CD14-positive monocyte (primary cell): ENCODE results near the gene WASHC2C. TPM values are rescaled to one million over a fixed set of nuclear protein-coding genes. Genes with fewer than 3 reads are reported as not detected.
"Not testable (repeated sequence)": the region's sequence is repeated elsewhere in the genome, so short reads cannot be mapped to it uniquely, and the experiment has no call there.

Experiments
- DNase-seq, 3 donors: peaks; one replicate each; pipeline ENCODE4 v3.0.0-alpha.2; 2011 to 2022
- H2AFZ ChIP-seq: 2 replicates; pipeline ENCODE4 v1.6.0; 2012; ENCODE audit warnings: mild to moderate bottlenecking, low read depth, low read length, inconsistent platforms; ENCODE audit not compliant: insufficient read depth, poor library complexity, severe bottlenecking
- H3K27ac ChIP-seq, 2 donors: 1 replicate in 1 of 2; 2 replicates in 1 of 2; pipeline ENCODE4 v1.5.1; 2012 to 2013; ENCODE audit warnings: low read length in 2 of 2, control low read depth in 1 of 2, inconsistent platforms in 1 of 2, low read depth in 1 of 2, mild to moderate bottlenecking in 1 of 2
- H3K27me3 ChIP-seq, 2 donors: one replicate each; pipeline versions ENCODE4 v1.6.0 to v1.6.1; 2011 to 2013; ENCODE audit warnings: low read length in 2 of 2; ENCODE audit not compliant: control insufficient read depth in 2 of 2, insufficient read depth in 2 of 2
- H3K36me3 ChIP-seq, 2 donors: replicated peaks in 1 of 2; 1 replicate in 1 of 2; 2 replicates in 1 of 2; pipeline versions ENCODE4 v1.5.1 to v1.6.1; 2012 to 2013; ENCODE audit warnings: low read length in 2 of 2, control low read depth in 1 of 2, inconsistent platforms in 1 of 2, mild to moderate bottlenecking in 1 of 2; ENCODE audit not compliant: insufficient read depth in 2 of 2, control insufficient read depth in 1 of 2
- H3K4me1 ChIP-seq, 2 donors: 1 replicate in 1 of 2; 2 replicates in 1 of 2; pipeline versions ENCODE4 v1.5.1 to v1.6.1; 2012 to 2013; ENCODE audit warnings: low read length in 2 of 2, control low read depth in 1 of 2, inconsistent platforms in 1 of 2, mild to moderate bottlenecking in 1 of 2, moderate library complexity in 1 of 2; ENCODE audit not compliant: insufficient read depth in 2 of 2, control insufficient read depth in 1 of 2
- H3K4me2 ChIP-seq: replicated peaks from 2 replicates; pipeline ENCODE3; 2012; ENCODE audit warnings: low read length, moderate library complexity, mild to moderate bottlenecking; ENCODE audit not compliant: poor library complexity, severe bottlenecking; ENCODE audit errors: extremely low read depth
- H3K4me3 ChIP-seq, 3 experiments: fragments of 200-600 bp in 1 of 3; sonication (generic) in 1 of 3; replicated peaks in 1 of 3; 1 replicate in 2 of 3; 2 replicates in 1 of 3; pipeline ENCODE4 v1.5.1; 2011 to 2013; ENCODE audit warnings: low read length in 3 of 3, mild to moderate bottlenecking in 3 of 3, control low read depth in 2 of 3, low read depth in 2 of 3, inconsistent platforms in 1 of 3, moderate library complexity in 1 of 3
- H3K79me2 ChIP-seq: 2 replicates; pipeline ENCODE4 v1.6.0; 2012; ENCODE audit warnings: mild to moderate bottlenecking, control low read depth, inconsistent platforms, low read length, moderate library complexity; ENCODE audit not compliant: insufficient read depth
- H3K9ac ChIP-seq: 2 replicates; pipeline ENCODE4 v1.6.0; 2017; ENCODE audit warnings: low read length, mild to moderate bottlenecking; ENCODE audit not compliant: insufficient read depth, poor library complexity, severe bottlenecking
- H3K9me3 ChIP-seq, 2 donors: replicated peaks in 1 of 2; 1 replicate in 1 of 2; 2 replicates in 1 of 2; pipeline versions ENCODE4 v1.5.1 to v1.6.1; 2012 to 2013; ENCODE audit warnings: low read length in 2 of 2, control low read depth in 1 of 2; ENCODE audit not compliant: control insufficient read depth in 1 of 2, insufficient read depth in 1 of 2
- H4K20me1 ChIP-seq: 2 replicates; pipeline ENCODE4 v1.6.0; 2012; ENCODE audit warnings: mild to moderate bottlenecking, low read length, control low read depth, moderate library complexity; ENCODE audit not compliant: insufficient read depth
- H3K27ac Mint-ChIP-seq, 7 donors: one replicate each; pipeline ENCODE4 v1.8.0; 2020; ENCODE audit warnings: mild to moderate bottlenecking in 7 of 7, mixed read lengths in 7 of 7, moderate library complexity in 6 of 7, inconsistent platforms in 2 of 7
- H3K27me3 Mint-ChIP-seq, 3 donors: one replicate each; pipeline ENCODE4 v1.8.0; 2021 to 2022; ENCODE audit warnings: low read depth in 3 of 3, mild to moderate bottlenecking in 3 of 3, mixed read lengths in 3 of 3, moderate library complexity in 3 of 3, inconsistent platforms in 1 of 3
- H3K36me3 Mint-ChIP-seq, 2 donors: one replicate each; pipeline ENCODE4 v1.8.0; 2020; ENCODE audit warnings: mixed read lengths in 2 of 2, inconsistent platforms in 1 of 2, mild to moderate bottlenecking in 1 of 2
- H3K4me1 Mint-ChIP-seq: one replicate; pipeline ENCODE4 v1.8.0; 2020; ENCODE audit warnings: mild to moderate bottlenecking, mixed read lengths
- H3K4me3 Mint-ChIP-seq, 2 donors: one replicate each; pipeline ENCODE4 v1.8.0; 2020; ENCODE audit warnings: mild to moderate bottlenecking in 2 of 2, mixed read lengths in 2 of 2, moderate library complexity in 1 of 2
- H3K9me3 Mint-ChIP-seq, 7 donors: one replicate each; pipeline ENCODE4 v1.8.0; 2020 to 2022; ENCODE audit warnings: mixed read lengths in 7 of 7, mild to moderate bottlenecking in 6 of 7, moderate library complexity in 6 of 7, inconsistent platforms in 2 of 7
- CTCF ChIP-seq: fragments of 200-600 bp; IDR thresholded peaks from one replicate; pipeline ENCODE4 v1.8.0; 2022; ENCODE audit warnings: antibody characterized with exemption, mild to moderate bottlenecking
- WGBS: methylation state at CpG from one replicate; pipeline ENCODE4 v1.1.5; 2013; ENCODE audit warnings: missing lambda C conversion rate; ENCODE audit not compliant: insufficient coverage; 5-methylcytosine and 5-hydroxymethylcytosine counted together
- intact Hi-C, 2 donors: fragments of 100-400 bp; cut with micrococcal nuclease; formaldehyde crosslinking; loops; one replicate each; pipeline versions ENCODE4 v1.15.0 to v1.15.1; 2023
- polyA plus RNA-seq, 3 donors: library from polyadenylated mRNA; depleted of rRNA in 1 of 3; unstranded in 2 of 3; stranded (reverse) in 1 of 3; fragments of 300-500 nt in 2 of 3; fragments of >200 nt in 1 of 3; fragmentation: Illumina TruSeq in 2 of 3; gene quantifications; 1 replicate in 2 of 3; 2 replicates in 1 of 3; pipeline ENCODE4 v1.2.3, GENCODE V29; 2012 to 2021

WASHC2C gene
- polyA plus RNA-seq, 3 donors = 12.4 to 54.2 (median 23.1) TPM

GRCh38 chr10:45809837-45810236 is 82.8 kb downstream of the WASHC2C start:
- no peak for TF ChIP-seq CTCF
- Mint-ChIP-seq H3K4me3 (no peak overlapping the region), H3K36me3 (no peaks in the 10 kb centered on the region), H3K27me3 (peaks cover 3 to 6% (median 5%) of the 10 kb centered on the region in 3 donors), H3K27ac (no peak overlapping the region), H3K9me3 (no peaks in the 10 kb centered on the region), H3K4me1 (peaks cover 6% of the 10 kb centered on the region)
- H3K4me1 ChIP-seq = peaks cover 9 to 10% of the 10 kb centered on the region in 2 donors
- intact Hi-C loops = no loop called here
- 86% methylated on average over 1 of the region's 4 CpGs for WGBS
- H4K20me1 ChIP-seq = no peaks in the 10 kb centered on the region
- no peaks in the 10 kb centered on the region for H3K36me3 ChIP-seq
- no peaks in the 10 kb centered on the region for H3K79me2 ChIP-seq
- H3K9me3 ChIP-seq = no peaks in the 10 kb centered on the region
- H3K4me2 ChIP-seq = no peak overlapping the region
- H3K27ac ChIP-seq = no peak overlapping the region
- H3K9ac ChIP-seq = no peak overlapping the region
- DNase-seq = no peak
- H2AFZ ChIP-seq = no peak overlapping the region
- H3K4me3 ChIP-seq = no peak overlapping the region
- no peaks in the 10 kb centered on the region for H3K27me3 ChIP-seq

GRCh38 chr10:45811075-45811474 is 84.0 kb downstream of the WASHC2C start:
- H2AFZ ChIP-seq = no peak overlapping the region
- no peak overlapping the region for H3K27ac ChIP-seq
- no peaks in the 10 kb centered on the region for H3K79me2 ChIP-seq
- H3K9me3 Mint-ChIP-seq = no peaks in the 10 kb centered on the region
- no peak overlapping the region for H3K4me3 ChIP-seq
- H4K20me1 ChIP-seq = no peaks in the 10 kb centered on the region
- H3K4me3 Mint-ChIP-seq = no peak overlapping the region
- WGBS = 18% methylated on average over 2 of the region's 6 CpGs
- intact Hi-C loops = no loop called here
- TF ChIP-seq CTCF = no peak
- peaks cover 9 to 10% of the 10 kb centered on the region in 2 donors for H3K4me1 ChIP-seq
- no peaks in the 10 kb centered on the region for H3K36me3 ChIP-seq
- peaks cover 3 to 6% (median 5%) of the 10 kb centered on the region in 3 donors for H3K27me3 Mint-ChIP-seq
- no peaks in the 10 kb centered on the region for H3K27me3 ChIP-seq
- H3K36me3 Mint-ChIP-seq = no peaks in the 10 kb centered on the region
- H3K4me2 ChIP-seq = no peak overlapping the region
- no peaks in the 10 kb centered on the region for H3K9me3 ChIP-seq
- H3K4me1 Mint-ChIP-seq = peaks cover 6% of the 10 kb centered on the region
- no peak overlapping the region for H3K9ac ChIP-seq
- peak overlapping the region in 1 of 7 donors; percentile 80 for H3K27ac Mint-ChIP-seq
- DNase-seq = peak in 2 of 3 donors; percentile 22 to 28

GRCh38 chr10:45812959-45813358 is 85.9 kb downstream of the WASHC2C start:
- H3K36me3 Mint-ChIP-seq, H3K79me2 ChIP-seq, H3K4me2 ChIP-seq, H2AFZ ChIP-seq, DNase-seq, H3K27ac ChIP-seq, H3K4me3 Mint-ChIP-seq, intact Hi-C loops, H3K4me3 ChIP-seq, H4K20me1 ChIP-seq, H3K9ac ChIP-seq, H3K27me3 Mint-ChIP-seq, H3K9me3 Mint-ChIP-seq, H3K27me3 ChIP-seq, H3K4me1 Mint-ChIP-seq, H3K27ac Mint-ChIP-seq, H3K36me3 ChIP-seq: not testable (repeated sequence)
- Histone ChIP-seq H3K4me1 (peaks cover 9 to 10% of the 10 kb centered on the region in 2 donors), H3K9me3 (peaks cover 0 to 11% of the 10 kb centered on the region in 2 donors)
- WGBS = 92% methylated on average over 11 of the region's 13 CpGs
